Measurements from ENCODE around the gene HDX. TPM values are rescaled to one million over a fixed set of nuclear protein-coding genes. Genes with fewer than 3 reads are reported as not detected.
"Not testable (repeated sequence)": the region's sequence is repeated elsewhere in the genome, so short reads cannot be mapped to it uniquely, and the experiment has no call there.

HDX gene
- total RNA-seq, 1 donor from 2014 or later = 1.2 TPM

- no peak for DNase-seq
- no peak for ATAC-seq (ENCODE audit: poor library complexity)
- intact Hi-C loops (cut with DNase I) = no loop called here
Measured at GRCh38 chrX:84357296-84357695, 145.0 kb downstream of the HDX start.

GRCh38 chrX:84340968-84341367 lies 161.3 kb downstream of the HDX start:
- no peak for DNase-seq

GRCh38 chrX:84339507-84340364 lies 162.5 kb downstream of the HDX start:
- intact Hi-C loops (cut with DNase I) = no loop called here
- DNase-seq (no peak), ATAC-seq (ENCODE audit: poor library complexity) (no peak)

More at GRCh38 chrX:84340968-84341367, 161.3 kb downstream of the HDX start:
- ATAC-seq (ENCODE audit: poor library complexity) = no peak
- intact Hi-C loops (cut with DNase I) = no loop called here

- DNase-seq (no peak), ATAC-seq (ENCODE audit: poor library complexity) (no peak)
- intact Hi-C loops (cut with DNase I) = no loop called here
Measured at GRCh38 chrX:84336646-84337045, 165.6 kb downstream of the HDX start.

GRCh38 chrX:84335121-84335520 lies 167.1 kb downstream of the HDX start:
- ATAC-seq (ENCODE audit: poor library complexity) = no peak
- no peak for DNase-seq
- intact Hi-C loops (cut with DNase I) = no loop called here

GRCh38 chrX:84322083-84322827 lies 180.0 kb downstream of the HDX start:
- ATAC-seq (ENCODE audit: poor library complexity) = no peak
- no peak for DNase-seq
- intact Hi-C loops (cut with DNase I) = no loop called here

- no peak for ATAC-seq (ENCODE audit: poor library complexity)
- intact Hi-C loops (cut with DNase I) = no loop called here
- DNase-seq = no peak
Measured at GRCh38 chrX:84320614-84321013, 181.6 kb downstream of the HDX start.

- no peak for DNase-seq
- intact Hi-C loops (cut with DNase I) = no loop called here
- ATAC-seq (ENCODE audit: poor library complexity) = no peak
Measured at GRCh38 chrX:84320023-84320422, 182.2 kb downstream of the HDX start.

GRCh38 chrX:84318661-84319060 lies 183.6 kb downstream of the HDX start:
- ATAC-seq (ENCODE audit: poor library complexity) (no peak), DNase-seq (no peak)
- intact Hi-C loops (cut with DNase I) = no loop called here

GRCh38 chrX:84315946-84316345 lies 186.3 kb downstream of the HDX start:
- DNase-seq; ATAC-seq (ENCODE audit: poor library complexity); intact Hi-C loops (cut with DNase I): not testable (repeated sequence)
